CD14-positive monocyte (primary cell): ENCODE results near the gene RALY. TPM values are rescaled to one million over a fixed set of nuclear protein-coding genes. Genes with fewer than 3 reads are reported as not detected.
A peak's percentile ranks its signal among the peaks of the same experiment; 100 is the strongest.

Source experiments
- DNase-seq, 3 donors: peaks; one replicate each; pipeline ENCODE4 v3.0.0-alpha.2; 2011 to 2022
- H2AFZ ChIP-seq: 2 replicates; pipeline ENCODE4 v1.6.0; 2012; ENCODE audit warnings: mild to moderate bottlenecking, low read depth, low read length, inconsistent platforms; ENCODE audit not compliant: insufficient read depth, poor library complexity, severe bottlenecking
- H3K27ac ChIP-seq, 2 donors: 1 replicate in 1 of 2; 2 replicates in 1 of 2; pipeline ENCODE4 v1.5.1; 2012 to 2013; ENCODE audit warnings: low read length in 2 of 2, control low read depth in 1 of 2, inconsistent platforms in 1 of 2, low read depth in 1 of 2, mild to moderate bottlenecking in 1 of 2
- H3K27me3 ChIP-seq, 2 donors: one replicate each; pipeline versions ENCODE4 v1.6.0 to v1.6.1; 2011 to 2013; ENCODE audit warnings: low read length in 2 of 2; ENCODE audit not compliant: control insufficient read depth in 2 of 2, insufficient read depth in 2 of 2
- H3K36me3 ChIP-seq, 2 donors: replicated peaks in 1 of 2; 1 replicate in 1 of 2; 2 replicates in 1 of 2; pipeline versions ENCODE4 v1.5.1 to v1.6.1; 2012 to 2013; ENCODE audit warnings: low read length in 2 of 2, control low read depth in 1 of 2, inconsistent platforms in 1 of 2, mild to moderate bottlenecking in 1 of 2; ENCODE audit not compliant: insufficient read depth in 2 of 2, control insufficient read depth in 1 of 2
- H3K4me1 ChIP-seq, 2 donors: 1 replicate in 1 of 2; 2 replicates in 1 of 2; pipeline versions ENCODE4 v1.5.1 to v1.6.1; 2012 to 2013; ENCODE audit warnings: low read length in 2 of 2, control low read depth in 1 of 2, inconsistent platforms in 1 of 2, mild to moderate bottlenecking in 1 of 2, moderate library complexity in 1 of 2; ENCODE audit not compliant: insufficient read depth in 2 of 2, control insufficient read depth in 1 of 2
- H3K4me2 ChIP-seq: replicated peaks from 2 replicates; pipeline ENCODE3; 2012; ENCODE audit warnings: low read length, moderate library complexity, mild to moderate bottlenecking; ENCODE audit not compliant: poor library complexity, severe bottlenecking; ENCODE audit errors: extremely low read depth
- H3K4me3 ChIP-seq, 3 experiments: fragments of 200-600 bp in 1 of 3; sonication (generic) in 1 of 3; replicated peaks in 1 of 3; 1 replicate in 2 of 3; 2 replicates in 1 of 3; pipeline ENCODE4 v1.5.1; 2011 to 2013; ENCODE audit warnings: low read length in 3 of 3, mild to moderate bottlenecking in 3 of 3, control low read depth in 2 of 3, low read depth in 2 of 3, inconsistent platforms in 1 of 3, moderate library complexity in 1 of 3
- H3K79me2 ChIP-seq: 2 replicates; pipeline ENCODE4 v1.6.0; 2012; ENCODE audit warnings: mild to moderate bottlenecking, control low read depth, inconsistent platforms, low read length, moderate library complexity; ENCODE audit not compliant: insufficient read depth
- H3K9ac ChIP-seq: 2 replicates; pipeline ENCODE4 v1.6.0; 2017; ENCODE audit warnings: low read length, mild to moderate bottlenecking; ENCODE audit not compliant: insufficient read depth, poor library complexity, severe bottlenecking
- H3K9me3 ChIP-seq, 2 donors: replicated peaks in 1 of 2; 1 replicate in 1 of 2; 2 replicates in 1 of 2; pipeline versions ENCODE4 v1.5.1 to v1.6.1; 2012 to 2013; ENCODE audit warnings: low read length in 2 of 2, control low read depth in 1 of 2; ENCODE audit not compliant: control insufficient read depth in 1 of 2, insufficient read depth in 1 of 2
- H4K20me1 ChIP-seq: 2 replicates; pipeline ENCODE4 v1.6.0; 2012; ENCODE audit warnings: mild to moderate bottlenecking, low read length, control low read depth, moderate library complexity; ENCODE audit not compliant: insufficient read depth
- H3K27ac Mint-ChIP-seq, 7 donors: one replicate each; pipeline ENCODE4 v1.8.0; 2020; ENCODE audit warnings: mild to moderate bottlenecking in 7 of 7, mixed read lengths in 7 of 7, moderate library complexity in 6 of 7, inconsistent platforms in 2 of 7
- H3K27me3 Mint-ChIP-seq, 3 donors: one replicate each; pipeline ENCODE4 v1.8.0; 2021 to 2022; ENCODE audit warnings: low read depth in 3 of 3, mild to moderate bottlenecking in 3 of 3, mixed read lengths in 3 of 3, moderate library complexity in 3 of 3, inconsistent platforms in 1 of 3
- H3K36me3 Mint-ChIP-seq, 2 donors: one replicate each; pipeline ENCODE4 v1.8.0; 2020; ENCODE audit warnings: mixed read lengths in 2 of 2, inconsistent platforms in 1 of 2, mild to moderate bottlenecking in 1 of 2
- H3K4me1 Mint-ChIP-seq: one replicate; pipeline ENCODE4 v1.8.0; 2020; ENCODE audit warnings: mild to moderate bottlenecking, mixed read lengths
- H3K4me3 Mint-ChIP-seq, 2 donors: one replicate each; pipeline ENCODE4 v1.8.0; 2020; ENCODE audit warnings: mild to moderate bottlenecking in 2 of 2, mixed read lengths in 2 of 2, moderate library complexity in 1 of 2
- H3K9me3 Mint-ChIP-seq, 7 donors: one replicate each; pipeline ENCODE4 v1.8.0; 2020 to 2022; ENCODE audit warnings: mixed read lengths in 7 of 7, mild to moderate bottlenecking in 6 of 7, moderate library complexity in 6 of 7, inconsistent platforms in 2 of 7
- CTCF ChIP-seq: fragments of 200-600 bp; IDR thresholded peaks from one replicate; pipeline ENCODE4 v1.8.0; 2022; ENCODE audit warnings: antibody characterized with exemption, mild to moderate bottlenecking
- whole genome bisulfite sequencing: methylation state at CpG from one replicate; pipeline ENCODE4 v1.1.5; 2013; ENCODE audit warnings: missing lambda C conversion rate; ENCODE audit not compliant: insufficient coverage; 5-methylcytosine and 5-hydroxymethylcytosine counted together
- intact Hi-C, 2 donors: fragments of 100-400 bp; cut with micrococcal nuclease; formaldehyde crosslinking; loops; one replicate each; pipeline versions ENCODE4 v1.15.0 to v1.15.1; 2023
- polyA plus RNA-seq, 3 donors: library from polyadenylated mRNA; depleted of rRNA in 1 of 3; unstranded in 2 of 3; stranded (reverse) in 1 of 3; fragments of 300-500 nt in 2 of 3; fragments of >200 nt in 1 of 3; fragmentation: Illumina TruSeq in 2 of 3; gene quantifications; 1 replicate in 2 of 3; 2 replicates in 1 of 3; pipeline ENCODE4 v1.2.3, GENCODE V29; 2012 to 2021

The RALY gene
- polyA plus RNA-seq, 3 donors, result 88.4 to 154 (median 152) TPM

- peaks cover 37% of the 10 kb centered on the region for H3K4me1 Mint-ChIP-seq
These were observed 118.2 kb downstream of the RALY start, which contains the start of gene EIF2S2 for GRCh38 chr20:34111702-34112599. Gene EIF2S2, minus strand, starts transcription at chr20:34112243. Its CDS starts 133 bp downstream, at chr20:34112110.

More at GRCh38 chr20:34111702-34112599, 118.2 kb downstream of the RALY start, which contains the start of gene EIF2S2:
- Histone ChIP-seq H3K27ac (peak within 1 kb of the TSS; percentile 94), H3K9me3 (no peaks in the 10 kb centered on the region), H3K27me3 (no peaks in the 10 kb centered on the region), H3K4me3 (peak within 1 kb of the TSS; percentile 88 to 99 (median 93)), H4K20me1 (peaks cover 50% of the 10 kb centered on the region), H3K4me2 (peak within 1 kb of the TSS; percentile 100), H3K9ac (peak within 1 kb of the TSS; percentile 91), H2AFZ (peak within 1 kb of the TSS; percentile 97), H3K79me2 (peaks cover 51% of the 10 kb centered on the region), H3K36me3 (peaks cover 4 to 16% of the 10 kb centered on the region in 2 donors), H3K4me1 (peaks cover 19 to 39% of the 10 kb centered on the region in 2 donors)
- Mint-ChIP-seq H3K27ac (peak within 1 kb of the TSS; percentile 91 to 97 (median 95)), H3K36me3 (peaks cover 8 to 21% of the 10 kb centered on the region in 2 donors), H3K4me3 (peak within 1 kb of the TSS; percentile 93 to 97), H3K27me3 (no peaks in the 10 kb centered on the region), H3K9me3 (no peaks in the 10 kb centered on the region)
- no peak for TF ChIP-seq CTCF
- WGBS, result under 1% methylated on average over 76 of the region's 81 CpGs
- intact Hi-C loops, result loop anchor here (2.0 to 10.0 kb wide), 4 partner anchors 117 to 300 kb away; partner anchors contain the start of genes RALY (in 2 of the 2), AHCY (in 1 of the 2) and CHMP4B (in 1 of the 2)
- peak; percentile 99 to 100 (median 100) for DNase-seq
